ENCODE data around the gene CCSER2.

- TF ChIP-seq, protein P1, sequence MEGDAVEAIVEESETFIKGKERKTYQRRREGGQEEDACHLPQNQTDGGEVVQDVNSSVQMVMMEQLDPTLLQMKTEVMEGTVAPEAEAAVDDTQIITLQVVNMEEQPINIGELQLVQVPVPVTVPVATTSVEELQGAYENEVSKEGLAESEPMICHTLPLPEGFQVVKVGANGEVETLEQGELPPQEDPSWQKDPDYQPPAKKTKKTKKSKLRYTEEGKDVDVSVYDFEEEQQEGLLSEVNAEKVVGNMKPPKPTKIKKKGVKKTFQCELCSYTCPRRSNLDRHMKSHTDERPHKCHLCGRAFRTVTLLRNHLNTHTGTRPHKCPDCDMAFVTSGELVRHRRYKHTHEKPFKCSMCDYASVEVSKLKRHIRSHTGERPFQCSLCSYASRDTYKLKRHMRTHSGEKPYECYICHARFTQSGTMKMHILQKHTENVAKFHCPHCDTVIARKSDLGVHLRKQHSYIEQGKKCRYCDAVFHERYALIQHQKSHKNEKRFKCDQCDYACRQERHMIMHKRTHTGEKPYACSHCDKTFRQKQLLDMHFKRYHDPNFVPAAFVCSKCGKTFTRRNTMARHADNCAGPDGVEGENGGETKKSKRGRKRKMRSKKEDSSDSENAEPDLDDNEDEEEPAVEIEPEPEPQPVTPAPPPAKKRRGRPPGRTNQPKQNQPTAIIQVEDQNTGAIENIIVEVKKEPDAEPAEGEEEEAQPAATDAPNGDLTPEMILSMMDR (conservative IDR thresholded peaks at IDR 0.05; ENCODE audit: low read length), result no peak
- no peak for TF ChIP-seq EZH2phosphoT487 (IDR thresholded peaks at IDR 0.05; ENCODE audit: borderline replicate concordance)
These were observed 44.6 kb downstream of the CCSER2 start for GRCh38 chr10:84373000-84373399.

Data from Loucy (cell line).